Prostate gland (tissue), 2 donors: ENCODE results near the gene SERPINB5. TPM values are rescaled to one million over a fixed set of nuclear protein-coding genes. Genes with fewer than 3 reads are reported as not detected.
A peak's percentile ranks its signal among the peaks of the same experiment; 100 is the strongest.

Experiments used
- DNase-seq: peaks from one replicate; pipeline ENCODE4 v3.0.0-alpha.2; 2019; ENCODE audit warnings: low spot score
- H3K27ac ChIP-seq, 2 donors: fragments of 200-600 bp; sonication (generic); 2 replicates each; pipeline ENCODE4 v1.5.1; 2017 to 2019
- H3K27me3 ChIP-seq: fragments of 200-600 bp; sonication (generic); replicated peaks from 2 replicates; pipeline ENCODE4 v1.5.1; 2019; ENCODE audit not compliant: insufficient read depth
- H3K36me3 ChIP-seq, 2 donors: fragments of 200-600 bp; sonication (generic); 1 replicate in 1 of 2; 2 replicates in 1 of 2; pipeline versions ENCODE4 v1.5.1 to v1.8.1; 2017 to 2019
- H3K4me1 ChIP-seq: fragments of 200-600 bp; sonication (generic); replicated peaks from 2 replicates; pipeline ENCODE4 v1.5.1; 2019
- H3K4me3 ChIP-seq, 2 donors: fragments of 200-600 bp; sonication (generic); 2 replicates each; pipeline ENCODE4 v1.5.1; 2017 to 2019
- H3K9me3 ChIP-seq: fragments of 200-600 bp; sonication (generic); 2 replicates; pipeline ENCODE4 v1.5.1; 2017
- CTCF ChIP-seq, 4 experiments: fragments of 200-600 bp in 2 of 4; fragments of 450-650 bp in 2 of 4; sonication (generic) in 2 of 4; IDR thresholded peaks; 1 replicate in 3 of 4; 2 replicates in 1 of 4; pipeline ENCODE4 v1.5.1; 2016 to 2019; ENCODE audit warnings: antibody characterized with exemption in 4 of 4, mild to moderate bottlenecking in 2 of 4, moderate library complexity in 2 of 4
- POLR2A ChIP-seq: fragments of 450-650 bp; IDR thresholded peaks from one replicate; pipeline ENCODE4 v1.6.1; 2016; ENCODE audit warnings: antibody characterized with exemption, mild to moderate bottlenecking
- POLR2AphosphoS5 ChIP-seq: sonication (generic); formaldehyde crosslinking; IDR thresholded peaks from one replicate; pipeline ENCODE4 v1.6.1; 2017; ENCODE audit warnings: antibody characterized with exemption
- WGBS: methylation state at CpG from one replicate; pipeline ENCODE4 v1.1.5; 2018; 5-methylcytosine and 5-hydroxymethylcytosine counted together
- intact Hi-C: fragments of 100-400 bp; cut with DNase I; formaldehyde crosslinking; loops from one replicate; pipeline ENCODE4 v1.14.2; 2022
- total RNA-seq, 2 donors: library from RNA; depleted of rRNA; stranded (reverse); fragments of >200 nt; gene quantifications; one replicate each; pipeline ENCODE4 v1.1.0, GENCODE V29; 2016

Gene SERPINB5
- total RNA-seq, 2 donors from 2014 or later: 7.3 to 17.3 TPM

- 52% methylated on average over 9 of the region's 9 CpGs for WGBS
- no peak for DNase-seq
- TF ChIP-seq POLR2AphosphoS5 (no peak), POLR2A (no peak), CTCF (IDR thresholded peaks at IDR 0.05) (no peak)
- H3K36me3 ChIP-seq: no peaks in the 10 kb centered on the region
- H3K4me3 ChIP-seq: no peak overlapping the region
- no peak overlapping the region for H3K27ac ChIP-seq
- no peaks in the 10 kb centered on the region for H3K9me3 ChIP-seq
- intact Hi-C loops: no loop called here
- no peaks in the 10 kb centered on the region for H3K4me1 ChIP-seq
- no peaks in the 10 kb centered on the region for H3K27me3 ChIP-seq
Measured at GRCh38 chr18:63514888-63515678, 38.3 kb downstream of the SERPINB5 start.

- Histone ChIP-seq H3K27me3 (no peaks in the 10 kb centered on the region), H3K4me1 (no peaks in the 10 kb centered on the region), H3K27ac (no peak overlapping the region), H3K9me3 (no peaks in the 10 kb centered on the region), H3K4me3 (no peak overlapping the region), H3K36me3 (no peaks in the 10 kb centered on the region)
- WGBS: 56% methylated on average over 1 of the region's 1 CpG
- DNase-seq: no peak
- intact Hi-C loops: no loop called here
- TF ChIP-seq POLR2A (no peak), CTCF (IDR thresholded peaks at IDR 0.05) (no peak), POLR2AphosphoS5 (no peak)
Measured at GRCh38 chr18:63515801-63516200, 39.0 kb downstream of the SERPINB5 start.

- no peak for TF ChIP-seq POLR2A
- TF ChIP-seq POLR2AphosphoS5: peak; percentile 7
- TF ChIP-seq CTCF (IDR thresholded peaks at IDR 0.05): peak; percentile 36 to 90 (median 84)
- intact Hi-C loops: loop anchor here (2.0 kb wide), 1 partner anchor 328 kb away; no protein-coding TSS in a partner anchor
- Histone ChIP-seq H3K9me3 (no peaks in the 10 kb centered on the region), H3K4me1 (no peaks in the 10 kb centered on the region), H3K36me3 (no peaks in the 10 kb centered on the region), H3K27me3 (no peaks in the 10 kb centered on the region), H3K4me3 (no peak overlapping the region), H3K27ac (no peak overlapping the region)
- WGBS: 28% methylated on average over 16 of the region's 16 CpGs
- peak; percentile 70 for DNase-seq
Measured at GRCh38 chr18:63518178-63519012, 41.6 kb downstream of the SERPINB5 start.

GRCh38 chr18:63520053-63520685, 43.4 kb downstream of the SERPINB5 start:
- no peaks in the 10 kb centered on the region for H3K27me3 ChIP-seq
- H3K36me3 ChIP-seq: no peaks in the 10 kb centered on the region
- no peaks in the 10 kb centered on the region for H3K9me3 ChIP-seq
- TF ChIP-seq POLR2AphosphoS5 (no peak), POLR2A (no peak), CTCF (IDR thresholded peaks at IDR 0.05) (no peak)
- DNase-seq: no peak
- H3K4me3 ChIP-seq: no peak overlapping the region
- intact Hi-C loops: no loop called here
- H3K27ac ChIP-seq: no peak overlapping the region
- H3K4me1 ChIP-seq: no peaks in the 10 kb centered on the region
- WGBS: 92% methylated on average over 3 of the region's 3 CpGs
